GM12874 (cell line): ENCODE results near the gene CCDC68.

Experiments used
- TF ChIP-seq, protein P1 (sequence below): IDR thresholded peaks from 2 replicates; pipeline ENCODE4 v1.5.1; 2011; ENCODE audit warnings: low read depth, mild to moderate bottlenecking, control low read depth, low read length, moderate library complexity; ENCODE audit not compliant: insufficient read depth

CCDC68 gene

DNA sequence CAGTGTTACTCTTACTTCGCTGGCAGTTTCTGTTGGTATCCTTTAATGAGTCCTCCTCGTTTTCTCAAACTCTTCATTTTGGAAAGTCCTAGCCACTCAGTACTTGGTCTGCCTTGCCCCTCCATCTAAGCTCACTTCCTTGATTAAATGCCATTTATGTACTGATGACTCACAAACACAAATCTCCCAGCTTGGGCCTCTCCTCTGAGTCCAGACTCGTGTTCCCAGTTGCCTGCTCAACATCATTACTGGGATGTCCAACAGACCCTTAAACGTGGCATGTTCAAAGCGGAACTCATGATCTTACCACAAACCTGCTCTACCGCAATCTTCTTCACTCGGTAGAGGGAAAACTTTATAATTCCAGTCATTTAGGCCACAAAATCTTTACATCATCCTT lies 13.8 kb upstream of the CCDC68 start:
- TF ChIP-seq, protein P1, sequence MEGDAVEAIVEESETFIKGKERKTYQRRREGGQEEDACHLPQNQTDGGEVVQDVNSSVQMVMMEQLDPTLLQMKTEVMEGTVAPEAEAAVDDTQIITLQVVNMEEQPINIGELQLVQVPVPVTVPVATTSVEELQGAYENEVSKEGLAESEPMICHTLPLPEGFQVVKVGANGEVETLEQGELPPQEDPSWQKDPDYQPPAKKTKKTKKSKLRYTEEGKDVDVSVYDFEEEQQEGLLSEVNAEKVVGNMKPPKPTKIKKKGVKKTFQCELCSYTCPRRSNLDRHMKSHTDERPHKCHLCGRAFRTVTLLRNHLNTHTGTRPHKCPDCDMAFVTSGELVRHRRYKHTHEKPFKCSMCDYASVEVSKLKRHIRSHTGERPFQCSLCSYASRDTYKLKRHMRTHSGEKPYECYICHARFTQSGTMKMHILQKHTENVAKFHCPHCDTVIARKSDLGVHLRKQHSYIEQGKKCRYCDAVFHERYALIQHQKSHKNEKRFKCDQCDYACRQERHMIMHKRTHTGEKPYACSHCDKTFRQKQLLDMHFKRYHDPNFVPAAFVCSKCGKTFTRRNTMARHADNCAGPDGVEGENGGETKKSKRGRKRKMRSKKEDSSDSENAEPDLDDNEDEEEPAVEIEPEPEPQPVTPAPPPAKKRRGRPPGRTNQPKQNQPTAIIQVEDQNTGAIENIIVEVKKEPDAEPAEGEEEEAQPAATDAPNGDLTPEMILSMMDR, result no peak

DNA sequence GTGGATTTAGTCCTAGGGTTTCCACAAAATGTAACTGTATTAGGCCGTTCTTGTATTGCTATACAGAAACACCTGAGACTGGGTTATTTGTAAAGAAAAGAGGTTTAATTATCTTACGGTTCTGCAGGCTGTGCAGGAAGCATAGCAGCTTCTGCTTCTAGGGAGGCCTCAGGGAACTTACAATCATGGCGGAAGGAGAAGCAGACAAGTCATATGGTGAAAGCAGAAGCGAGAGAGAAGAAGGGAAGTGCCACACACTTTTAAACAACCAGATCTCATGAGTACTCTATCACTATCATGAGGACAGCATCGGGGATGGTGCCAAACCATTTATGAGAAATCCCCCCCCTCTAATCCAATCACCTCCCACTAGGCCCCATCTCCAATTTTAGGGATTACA lies 9.5 kb upstream of the CCDC68 start:
- TF ChIP-seq, protein P1, result no peak

DNA sequence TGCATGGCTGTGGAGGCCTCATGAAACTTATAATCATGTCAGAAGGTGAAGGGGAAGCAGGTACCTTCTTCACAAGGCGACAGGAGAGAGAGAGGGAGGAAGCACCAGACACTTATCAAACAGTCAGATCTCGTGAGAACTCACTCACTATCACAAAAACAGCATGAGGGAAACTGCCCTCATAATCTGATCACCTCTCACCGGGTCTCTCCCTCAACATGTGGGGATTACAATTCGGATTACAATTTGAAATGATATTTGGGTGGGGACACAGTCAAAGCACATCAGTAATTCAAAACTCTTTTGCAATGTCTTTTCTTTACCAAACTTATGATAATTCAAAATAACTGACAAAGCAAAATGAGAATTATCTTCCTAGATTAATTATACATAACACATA lies 8.5 kb upstream of the CCDC68 start:
- TF ChIP-seq, protein P1, result no peak

DNA sequence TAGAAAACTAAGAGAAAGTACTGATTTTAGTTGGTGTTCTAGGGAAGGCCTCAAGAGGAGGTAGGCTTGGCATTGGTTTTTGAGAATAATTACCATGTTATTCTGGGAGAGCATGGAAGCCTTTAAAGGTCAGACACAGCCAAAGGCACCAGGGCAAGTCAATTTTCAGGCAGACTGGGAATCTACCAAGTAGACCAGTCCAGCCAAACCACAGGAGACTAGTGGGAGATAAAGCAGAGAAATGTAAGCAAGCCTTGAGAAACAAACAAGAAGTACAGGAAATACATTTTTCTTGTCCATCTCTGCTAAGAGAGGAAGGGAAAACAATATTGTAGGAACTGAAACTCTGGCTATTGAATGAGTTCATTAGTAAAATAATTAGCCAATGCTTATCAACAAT lies 5.5 kb upstream of the CCDC68 start:
- TF ChIP-seq, protein P1, result no peak

DNA sequence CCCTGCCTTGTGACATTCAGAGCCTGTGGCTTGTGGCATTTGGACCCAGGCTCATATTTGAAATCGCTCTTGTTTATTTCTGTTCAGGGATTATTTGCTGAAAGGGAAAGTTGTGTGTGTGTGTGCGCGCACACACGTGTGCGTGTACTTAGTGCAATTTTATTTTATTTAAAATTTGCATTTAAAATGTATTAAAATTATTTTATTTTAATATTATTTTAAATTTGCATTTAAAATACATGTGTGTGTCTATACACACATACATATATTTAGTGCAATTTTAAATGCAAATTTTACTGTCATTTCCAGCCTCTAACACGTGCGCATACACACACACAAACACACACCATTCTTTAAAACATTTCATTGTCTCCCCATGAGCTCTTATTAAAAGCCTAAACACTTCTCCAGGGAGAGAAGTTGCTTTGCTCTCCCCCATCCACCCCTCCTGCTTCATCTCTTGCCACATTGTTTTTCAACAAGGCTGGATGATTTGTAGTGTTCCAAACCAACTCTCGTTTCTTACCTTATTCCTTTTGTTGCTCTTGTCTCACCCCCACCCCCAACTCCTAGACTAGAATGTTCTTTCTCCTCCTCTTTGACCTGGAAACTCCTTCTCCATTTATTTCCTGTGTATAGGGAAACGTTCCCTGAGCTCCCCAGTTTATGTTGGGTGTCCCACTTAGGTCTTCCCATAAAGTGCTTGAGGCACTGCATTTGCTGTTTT lies 3.8 kb upstream of the CCDC68 start:
- TF ChIP-seq, protein P1, result no peak

DNA sequence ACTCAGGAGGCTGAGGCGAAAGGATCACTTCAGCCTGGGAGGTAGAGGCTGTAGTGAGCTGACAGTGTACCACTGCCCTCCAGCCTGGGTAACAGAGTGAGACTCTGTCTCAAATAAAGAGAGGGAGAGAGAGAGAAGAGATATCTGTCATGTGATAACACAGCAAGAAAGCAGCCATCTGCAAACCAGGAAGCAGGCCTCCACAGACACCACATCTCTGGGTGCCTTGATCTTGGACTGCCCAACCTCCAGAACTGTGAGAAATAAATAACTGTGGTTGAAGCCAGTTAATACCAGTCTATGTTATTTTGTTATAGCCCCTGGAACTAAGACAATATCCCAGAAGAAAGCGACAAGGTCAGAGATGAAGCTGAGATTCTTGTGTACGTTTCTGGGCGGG lies 2.6 kb upstream of the CCDC68 start:
- TF ChIP-seq, protein P1, result no peak

DNA sequence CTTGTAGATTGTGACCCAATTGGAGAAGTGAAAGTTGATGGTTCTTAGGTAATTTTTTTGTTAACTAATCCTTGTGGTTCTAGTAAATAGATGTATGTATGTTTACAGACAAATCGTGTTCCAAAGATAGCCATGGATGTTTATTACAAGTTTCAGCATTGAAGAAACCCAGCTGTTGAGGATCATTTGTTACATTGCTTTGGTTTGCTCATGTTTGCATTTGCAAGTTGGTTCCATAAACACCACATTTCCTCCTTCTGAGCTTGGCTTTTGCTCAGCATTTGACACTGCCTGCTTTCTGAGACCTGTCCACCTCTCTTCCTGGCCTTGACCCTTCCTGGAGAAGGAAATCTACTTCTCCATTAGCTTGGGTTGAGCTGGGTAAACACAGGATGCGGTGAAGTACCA lies 1.8 kb upstream of the CCDC68 start:
- TF ChIP-seq, protein P1, result no peak
